GM23248 (cell line): ENCODE measurements around the gene TBC1D12.
"Not testable (repeated sequence)": the region's sequence is repeated elsewhere in the genome, so short reads cannot be mapped to it uniquely, and the experiment has no call there.

Experiments
- EZH2 ChIP-seq: fragments of 200-600 bp; sonication (generic); IDR thresholded peaks from 2 replicates; pipeline ENCODE4 v1.6.1; 2018; ENCODE audit warnings: antibody characterized with exemption, mild to moderate bottlenecking; ENCODE audit not compliant: insufficient read depth, poor library complexity, severe bottlenecking
- EZH2phosphoT487 ChIP-seq: fragments of 200-600 bp; sonication (generic); IDR thresholded peaks from 2 replicates; pipeline ENCODE4 v1.6.1; 2018; ENCODE audit warnings: antibody characterized with exemption, moderate library complexity, mild to moderate bottlenecking, low read depth; ENCODE audit not compliant: insufficient read depth

- TF ChIP-seq EZH2, EZH2phosphoT487: not testable (repeated sequence)
Measured at GRCh38 chr10:94531550-94531949, 129.2 kb downstream of the TBC1D12 start.
